ENCODE results near the gene LHFPL3. TPM values are rescaled to one million over a fixed set of nuclear protein-coding genes. Genes with fewer than 3 reads are reported as not detected.

LHFPL3 gene
- total and polyA plus RNA-seq, 2 donors (not counting 3 experiments of a cell fraction or from before 2014, with no cell fraction given), result not detected

GRCh38 chr7:104643587-104644217, 315.3 kb downstream of the LHFPL3 start:
- no peak overlapping the region for H3K4me3 ChIP-seq (replicated peaks in 1 of 3; ENCODE audit: insufficient read depth in 1 of 3, low read depth in 1 of 3, low read length in 3 of 3)
- TF ChIP-seq MYC (IDR thresholded peaks at IDR 0.05; ENCODE audit: low read depth, low read length), result no peak
- TF ChIP-seq EZH2 (IDR thresholded peaks at IDR 0.05; ENCODE audit: borderline replicate concordance, low read depth, low read length, severe bottlenecking), result no peak
- no peak for TF ChIP-seq GATA2 (IDR thresholded peaks at IDR 0.05; ENCODE audit: insufficient read depth, insufficient read length, low read depth, low read length)
- peak; percentile 54 to 58 for TF ChIP-seq CTCF (IDR thresholded peaks at IDR 0.05; ENCODE audit: extremely low read depth in 1 of 2, insufficient read depth in 1 of 2, low read depth in 1 of 2, low read length in 2 of 2)
- TF ChIP-seq MAX (IDR thresholded peaks at IDR 0.05; ENCODE audit: insufficient read depth, insufficient read length), result no peak
- TF ChIP-seq POLR2AphosphoS5 (IDR thresholded peaks at IDR 0.05; ENCODE audit: insufficient read depth, low read depth, low read length), result no peak
- no peak for TF ChIP-seq FOS (IDR thresholded peaks at IDR 0.05; ENCODE audit: borderline replicate concordance, insufficient read depth, low read length)
- TF ChIP-seq POLR2A (IDR thresholded peaks at IDR 0.05; ENCODE audit: low read depth, low read length), result no peak
- intact Hi-C loops (cut with micrococcal nuclease), result loop anchor here (1.0 kb wide), 2 partner anchors 205 to 275 kb away; no protein-coding TSS in a partner anchor
- no peak overlapping the region for H2AFZ ChIP-seq (ENCODE audit: low read depth, low read length)
- H4K20me1 ChIP-seq (replicated peaks; ENCODE audit: control insufficient read depth, extremely low read depth, insufficient read depth, low read length), result no peaks in the 10 kb centered on the region
- H3K27me3 ChIP-seq (ENCODE audit: control insufficient read depth in 2 of 2, insufficient read depth in 2 of 2, low read length in 2 of 2), result peaks cover 0 to 2% of the 10 kb centered on the region in 2 experiments
- POLR2A ChIA-PET, result no interaction called here
- dilution Hi-C loops (cut with MboI; ENCODE audit: extremely low pct_ligation_motif_present, low sequenced_read_pairs), result no loop called here
- H3K36me3 ChIP-seq (ENCODE audit: control insufficient read depth in 2 of 2, extremely low read depth in 1 of 2, insufficient read depth in 2 of 2, low read length in 2 of 2), result no peaks in the 10 kb centered on the region
- no peaks in the 10 kb centered on the region for H3K9me1 ChIP-seq (replicated peaks; ENCODE audit: control insufficient read depth, extremely low read depth, insufficient read depth, low read length)
- H3K27ac ChIP-seq (ENCODE audit: insufficient read depth, low read depth, low read length), result no peak overlapping the region
- DNase-seq (ENCODE audit: low read depth, low spot score), result peak; percentile 23
- H3K9ac ChIP-seq (replicated peaks; ENCODE audit: extremely low read depth, insufficient read depth, low read length), result no peak overlapping the region
- no peaks in the 10 kb centered on the region for H3K4me1 ChIP-seq (ENCODE audit: control insufficient read depth, extremely low read depth, insufficient read depth, low read length)
- BruUV-seq (replicated peaks), result no TSS peak
- CTCF ChIA-PET, result interaction anchor here (0.6 to 8.6 kb wide), 34 partner anchors 10 to 946 kb away, joined by 3 to 187 read pairs (median 4); no protein-coding TSS in a partner anchor
- no peak overlapping the region for H3K4me2 ChIP-seq (ENCODE audit: insufficient read depth, low read length)
- no peaks in the 10 kb centered on the region for H3K79me2 ChIP-seq (ENCODE audit: control insufficient read depth, insufficient read depth, low read length)
- H3K9me3 ChIP-seq (replicated peaks; ENCODE audit: control insufficient read depth, insufficient read depth, low read length), result no peaks in the 10 kb centered on the region
- FAIRE-seq, result no peak

All from endothelial cell of umbilical vein (primary cell).